HepG2 (cell line): Measurements from ENCODE around the gene MTO1. TPM values are rescaled to one million over a fixed set of nuclear protein-coding genes. Genes with fewer than 3 reads are reported as not detected.

Experiments used
- BORCS8-MEF2B ChIP-seq: sonication (generic); formaldehyde crosslinking; IDR thresholded peaks from 2 replicates; pipeline ENCODE4 v1.8.0; 2022; ENCODE audit warnings: mild to moderate bottlenecking, missing genetic modification reagents
- ELF3 ChIP-seq: IDR thresholded peaks from 2 replicates; pipeline ENCODE4 v1.6.1; 2016; ENCODE audit warnings: missing genetic modification reagents, missing compliant biosample characterization
- HIVEP1 ChIP-seq: sonication (generic); formaldehyde crosslinking; IDR thresholded peaks from 2 replicates; pipeline ENCODE4 v1.4.0; 2020; ENCODE audit warnings: mild to moderate bottlenecking, missing genetic modification reagents
- HNRNPH1 ChIP-seq: fragments of 200-400 bp; formaldehyde crosslinking; optimal IDR thresholded peaks from 2 replicates; pipeline ENCODE3; 2017; ENCODE audit warnings: mild to moderate bottlenecking, low read depth, low read length
- KDM6A ChIP-seq: IDR thresholded peaks from 2 replicates; pipeline ENCODE4 v1.6.1; 2016; ENCODE audit warnings: low read depth
- MED1 ChIP-seq: sonication (generic); formaldehyde crosslinking; IDR thresholded peaks from 2 replicates; pipeline ENCODE4 v1.4.0; 2020; ENCODE audit warnings: missing genetic modification reagents
- MED13 ChIP-seq: sonication (generic); formaldehyde crosslinking; IDR thresholded peaks from 2 replicates; pipeline ENCODE4 v1.5.0; 2020; ENCODE audit warnings: missing genetic modification reagents
- NCOA5 ChIP-seq: sonication (generic); formaldehyde crosslinking; IDR thresholded peaks from 2 replicates; pipeline ENCODE4 v1.4.0; 2020; ENCODE audit warnings: missing genetic modification reagents
- NCOR1 ChIP-seq: fragments of 200-600 bp; sonication (generic); IDR thresholded peaks from 2 replicates; pipeline ENCODE4 v1.7.0; 2017; ENCODE audit warnings: antibody characterized with exemption, low read length, borderline replicate concordance
- NR2C2 ChIP-seq: sonication (generic); formaldehyde crosslinking; IDR thresholded peaks from 2 replicates; pipeline ENCODE4 v1.4.0; 2020; ENCODE audit warnings: missing genetic modification reagents, mild to moderate bottlenecking, moderate library complexity, borderline replicate concordance
- RCOR2 ChIP-seq: IDR thresholded peaks from 2 replicates; pipeline ENCODE4 v1.6.1; 2016; ENCODE audit warnings: missing biosample characterization, missing genetic modification reagents
- SAFB2 ChIP-seq: sonication (generic); formaldehyde crosslinking; IDR thresholded peaks from 2 replicates; pipeline ENCODE4 v1.5.1; 2020; ENCODE audit warnings: missing genetic modification reagents, low read depth, mild to moderate bottlenecking, borderline replicate concordance
- SP5 ChIP-seq: IDR thresholded peaks from 2 replicates; pipeline ENCODE4 v1.6.1; 2016; ENCODE audit warnings: low read depth, borderline replicate concordance
- STAG1 ChIP-seq: sonication (generic); formaldehyde crosslinking; IDR thresholded peaks from 2 replicates; pipeline ENCODE4 v1.4.0; 2020; ENCODE audit warnings: missing genetic modification reagents
- TMF1 ChIP-seq: sonication (generic); formaldehyde crosslinking; IDR thresholded peaks from 2 replicates; pipeline ENCODE4 v1.8.1; 2022; ENCODE audit warnings: low read depth, missing genetic modification reagents
- XBP1 ChIP-seq: sonication (generic); formaldehyde crosslinking; IDR thresholded peaks from 2 replicates; pipeline ENCODE4 v1.5.0; 2020; ENCODE audit warnings: missing genetic modification reagents
- ZEB1 ChIP-seq: IDR thresholded peaks from 2 replicates; pipeline ENCODE4 v1.6.1; 2012; ENCODE audit warnings: mild to moderate bottlenecking, low read depth, inconsistent platforms; ENCODE audit not compliant: insufficient replicate concordance
- ZNF225 ChIP-seq: sonication (generic); formaldehyde crosslinking; IDR thresholded peaks from 2 replicates; pipeline ENCODE4 v1.4.0; 2020; ENCODE audit warnings: mild to moderate bottlenecking, missing genetic modification reagents
- ZNF296 ChIP-seq: sonication (generic); formaldehyde crosslinking; conservative IDR thresholded peaks from 2 replicates; pipeline ENCODE4 v1.5.0; 2020; ENCODE audit warnings: mild to moderate bottlenecking, missing genetic modification reagents
- ZNF337 ChIP-seq: sonication (generic); formaldehyde crosslinking; IDR thresholded peaks from 2 replicates; pipeline ENCODE4 v1.5.1; 2020; ENCODE audit warnings: missing genetic modification reagents, low read depth, mild to moderate bottlenecking, borderline replicate concordance
- ZNF605 ChIP-seq: sonication (generic); formaldehyde crosslinking; IDR thresholded peaks from 2 replicates; pipeline ENCODE4 v1.8.0; 2022; ENCODE audit warnings: mild to moderate bottlenecking, missing genetic modification reagents
- ZNF878 ChIP-seq: sonication (generic); formaldehyde crosslinking; IDR thresholded peaks from 2 replicates; pipeline ENCODE4 v1.8.1; 2023; ENCODE audit warnings: mild to moderate bottlenecking, missing genetic modification reagents, moderate library complexity
- ZSCAN25 ChIP-seq: sonication (generic); formaldehyde crosslinking; IDR thresholded peaks from 2 replicates; pipeline ENCODE4 v1.8.0; 2022; ENCODE audit warnings: mild to moderate bottlenecking, missing genetic modification reagents
- polyA plus RNA-seq, 8 experiments: library from polyadenylated mRNA; depleted of rRNA in 3 of 8; stranded (reverse) in 7 of 8; unstranded in 1 of 8; fragments of >200 nt; fragmentation: Illumina TruSeq in 4 of 8; extraction: Trizol in 4 of 8; gene quantifications; 2 replicates each; pipeline versions ENCODE4 v1.2.1 to v1.2.3, GENCODE V29; 2011 to 2016; ENCODE audit warnings: low read depth in 4 of 8, missing spikeins in 1 of 8, mixed read lengths in 1 of 8; ENCODE audit not compliant: insufficient read depth in 1 of 8
- total RNA-seq, 5 experiments: library from RNA; depleted of rRNA; stranded (reverse); fragments of >200 nt; fragmentation: Illumina TruSeq; extraction: Trizol; gene quantifications; 2 replicates each; pipeline ENCODE4 v1.2.3, GENCODE V29; 2016; ENCODE audit warnings: low read depth in 1 of 5
- TF ChIP-seq, protein P1 (sequence below): sonication (generic); formaldehyde crosslinking; IDR thresholded peaks from 2 replicates; pipeline ENCODE4 v1.4.0; 2020; ENCODE audit warnings: mild to moderate bottlenecking, missing genetic modification reagents
- TF ChIP-seq, protein P2 (sequence below): sonication (generic); formaldehyde crosslinking; IDR thresholded peaks from 2 replicates; pipeline ENCODE4 v1.5.0; 2020; ENCODE audit warnings: mild to moderate bottlenecking, low read depth, missing genetic modification reagents, borderline replicate concordance
- TF ChIP-seq, protein P3 (sequence below): sonication (generic); formaldehyde crosslinking; IDR thresholded peaks from 2 replicates; pipeline ENCODE4; 2020; ENCODE audit warnings: missing genetic modification reagents, mild to moderate bottlenecking, borderline replicate concordance

MTO1 gene
- total and polyA plus RNA-seq, 2 of the 13 experiments (the other 11 are each of a cell fraction or from before 2014, with no cell fraction given) = 21.1 to 45.3 TPM

DNA sequence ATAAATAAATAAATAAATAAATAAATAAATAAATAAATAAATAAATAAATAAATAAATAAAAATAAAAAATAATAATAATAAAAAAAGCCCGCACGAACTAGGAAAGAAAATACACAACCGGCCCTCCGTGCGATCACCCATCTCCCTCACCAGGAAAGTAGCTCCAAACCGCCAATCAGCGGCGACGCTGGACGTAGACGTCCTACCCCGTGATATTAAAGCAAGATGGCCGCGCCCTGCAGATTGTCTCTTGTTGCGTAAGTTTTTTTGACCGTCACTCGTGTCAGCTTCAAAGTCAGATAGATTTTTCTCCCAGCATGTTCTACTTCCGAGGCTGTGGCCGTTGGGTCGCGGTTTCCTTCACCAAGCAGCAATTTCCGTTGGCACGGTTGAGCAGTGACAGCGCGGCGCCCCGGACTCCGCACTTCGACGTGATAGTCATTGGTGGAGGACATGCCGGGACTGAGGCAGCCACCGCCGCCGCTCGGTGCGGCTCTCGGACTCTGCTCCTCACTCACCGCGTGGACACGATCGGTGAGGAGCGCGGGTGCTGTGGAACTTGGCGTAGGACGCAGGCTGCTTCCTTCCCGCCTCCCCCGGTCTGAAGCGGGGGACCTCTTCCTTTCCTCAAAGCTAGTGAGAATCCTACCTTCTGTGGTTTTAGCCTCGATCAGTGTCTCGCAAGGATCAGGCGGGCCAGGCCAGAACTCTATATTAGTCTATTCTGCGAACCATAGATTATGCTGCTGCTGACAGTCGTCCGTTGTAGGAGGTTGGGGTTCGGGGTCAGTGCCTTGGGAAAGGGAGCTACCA is at the start of gene MTO1 (continued):
- TF ChIP-seq, protein P1, sequence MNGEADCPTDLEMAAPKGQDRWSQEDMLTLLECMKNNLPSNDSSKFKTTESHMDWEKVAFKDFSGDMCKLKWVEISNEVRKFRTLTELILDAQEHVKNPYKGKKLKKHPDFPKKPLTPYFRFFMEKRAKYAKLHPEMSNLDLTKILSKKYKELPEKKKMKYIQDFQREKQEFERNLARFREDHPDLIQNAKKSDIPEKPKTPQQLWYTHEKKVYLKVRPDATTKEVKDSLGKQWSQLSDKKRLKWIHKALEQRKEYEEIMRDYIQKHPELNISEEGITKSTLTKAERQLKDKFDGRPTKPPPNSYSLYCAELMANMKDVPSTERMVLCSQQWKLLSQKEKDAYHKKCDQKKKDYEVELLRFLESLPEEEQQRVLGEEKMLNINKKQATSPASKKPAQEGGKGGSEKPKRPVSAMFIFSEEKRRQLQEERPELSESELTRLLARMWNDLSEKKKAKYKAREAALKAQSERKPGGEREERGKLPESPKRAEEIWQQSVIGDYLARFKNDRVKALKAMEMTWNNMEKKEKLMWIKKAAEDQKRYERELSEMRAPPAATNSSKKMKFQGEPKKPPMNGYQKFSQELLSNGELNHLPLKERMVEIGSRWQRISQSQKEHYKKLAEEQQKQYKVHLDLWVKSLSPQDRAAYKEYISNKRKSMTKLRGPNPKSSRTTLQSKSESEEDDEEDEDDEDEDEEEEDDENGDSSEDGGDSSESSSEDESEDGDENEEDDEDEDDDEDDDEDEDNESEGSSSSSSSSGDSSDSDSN = peak; percentile 83
- TF ChIP-seq HNRNPH1 (no peak), ZNF337 (no peak), TMF1 (CRISPR knock-in tag) (peak; percentile 76), HIVEP1 (no peak), ZNF605 (CRISPR knock-in tag) (peak; percentile 72; the same call in 1 of the 2 replicates), SAFB2 (CRISPR knock-in tag) (no peak), MED13 (CRISPR knock-in tag) (no peak), ZNF296 (peak; percentile 24; the same call in 1 of the 2 replicates), XBP1 (CRISPR knock-in tag) (no peak), NCOA5 (CRISPR knock-in tag) (no peak), ZNF225 (CRISPR knock-in tag) (peak; percentile 50; the same call in 1 of the 2 replicates), ZSCAN25 (CRISPR knock-in tag) (no peak; the same call in 1 of the 2 replicates), SP5 (CRISPR knock-in tag) (no peak), ZEB1 (no peak), ZNF878 (0 out of 2 replicates have a peak, but pooled peaks have one; percentile 31), STAG1 (CRISPR knock-in tag) (no peak; the same call in 1 of the 2 replicates), NCOR1 (no peak; the same call in 1 of the 2 replicates), KDM6A (CRISPR knock-in tag) (no peak), ELF3 (peak; percentile 31; the same call in 1 of the 2 replicates), BORCS8-MEF2B (peak; percentile 29; the same call in 1 of the 2 replicates), MED1 (CRISPR knock-in tag) (peak; percentile 59), NR2C2 (peak; percentile 49; the same call in 1 of the 2 replicates), RCOR2 (CRISPR knock-in tag) (no peak)
- TF ChIP-seq, protein P2, sequence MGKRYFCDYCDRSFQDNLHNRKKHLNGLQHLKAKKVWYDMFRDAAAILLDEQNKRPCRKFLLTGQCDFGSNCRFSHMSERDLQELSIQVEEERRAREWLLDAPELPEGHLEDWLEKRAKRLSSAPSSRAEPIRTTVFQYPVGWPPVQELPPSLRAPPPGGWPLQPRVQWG (CRISPR knock-in tag) = no peak
- TF ChIP-seq, protein P3, sequence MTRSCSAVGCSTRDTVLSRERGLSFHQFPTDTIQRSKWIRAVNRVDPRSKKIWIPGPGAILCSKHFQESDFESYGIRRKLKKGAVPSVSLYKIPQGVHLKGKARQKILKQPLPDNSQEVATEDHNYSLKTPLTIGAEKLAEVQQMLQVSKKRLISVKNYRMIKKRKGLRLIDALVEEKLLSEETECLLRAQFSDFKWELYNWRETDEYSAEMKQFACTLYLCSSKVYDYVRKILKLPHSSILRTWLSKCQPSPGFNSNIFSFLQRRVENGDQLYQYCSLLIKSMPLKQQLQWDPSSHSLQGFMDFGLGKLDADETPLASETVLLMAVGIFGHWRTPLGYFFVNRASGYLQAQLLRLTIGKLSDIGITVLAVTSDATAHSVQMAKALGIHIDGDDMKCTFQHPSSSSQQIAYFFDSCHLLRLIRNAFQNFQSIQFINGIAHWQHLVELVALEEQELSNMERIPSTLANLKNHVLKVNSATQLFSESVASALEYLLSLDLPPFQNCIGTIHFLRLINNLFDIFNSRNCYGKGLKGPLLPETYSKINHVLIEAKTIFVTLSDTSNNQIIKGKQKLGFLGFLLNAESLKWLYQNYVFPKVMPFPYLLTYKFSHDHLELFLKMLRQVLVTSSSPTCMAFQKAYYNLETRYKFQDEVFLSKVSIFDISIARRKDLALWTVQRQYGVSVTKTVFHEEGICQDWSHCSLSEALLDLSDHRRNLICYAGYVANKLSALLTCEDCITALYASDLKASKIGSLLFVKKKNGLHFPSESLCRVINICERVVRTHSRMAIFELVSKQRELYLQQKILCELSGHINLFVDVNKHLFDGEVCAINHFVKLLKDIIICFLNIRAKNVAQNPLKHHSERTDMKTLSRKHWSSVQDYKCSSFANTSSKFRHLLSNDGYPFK (CRISPR knock-in tag) = peak; percentile 84; the same call in 1 of the 2 replicates
